GM19452 (cell line): ENCODE data around the gene PAGE5.

ENCODE experiments used
- ATAC-seq: cut with Tn5 transposase; IDR thresholded peaks from one replicate; pipeline ENCODE4 v1.9.1; 2021; ENCODE audit not compliant: unreplicated experiment

The PAGE5 gene, protein sequence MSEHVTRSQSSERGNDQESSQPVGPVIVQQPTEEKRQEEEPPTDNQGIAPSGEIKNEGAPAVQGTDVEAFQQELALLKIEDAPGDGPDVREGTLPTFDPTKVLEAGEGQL

GRCh38 chrX:55220119-55220794 lies at the start of gene PAGE5:
PAGE5 (plus strand) TSS chrX:55220346; CDS start chrX:55221383, 1,037 bp downstream.
- ATAC-seq, result no peak

DNA sequence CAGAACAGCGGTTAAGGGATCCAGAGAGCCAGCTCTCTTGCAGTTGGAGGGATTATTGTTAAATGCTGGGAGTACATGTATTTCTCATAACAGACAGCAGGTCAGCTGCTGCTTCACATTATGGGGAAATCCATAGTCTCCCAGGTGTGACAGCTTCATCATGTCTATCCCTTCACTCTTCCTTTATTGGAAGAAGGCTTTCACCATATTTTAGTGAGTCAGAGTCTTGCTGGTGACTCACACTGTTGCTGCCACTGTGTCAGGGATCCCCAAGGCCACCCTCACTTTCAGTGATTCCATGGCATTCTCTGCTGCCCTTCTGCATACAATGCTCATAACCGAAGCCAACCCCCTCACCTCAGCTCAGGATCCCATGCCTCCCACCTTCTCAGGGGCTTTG lies 32.9 kb upstream of the PAGE5 start:
- no peak for ATAC-seq

GRCh38 chrX:55196688-55197087 lies 23.5 kb upstream of the PAGE5 start:
- no peak for ATAC-seq

- no peak for ATAC-seq
Measured at GRCh38 chrX:55201930-55202579, 18.1 kb upstream of the PAGE5 start.

- no peak for ATAC-seq
Measured at GRCh38 chrX:55206162-55206941, 13.8 kb upstream of the PAGE5 start.

- no peak for ATAC-seq
Measured at GRCh38 chrX:55210931-55211677, 9.0 kb upstream of the PAGE5 start.

DNA sequence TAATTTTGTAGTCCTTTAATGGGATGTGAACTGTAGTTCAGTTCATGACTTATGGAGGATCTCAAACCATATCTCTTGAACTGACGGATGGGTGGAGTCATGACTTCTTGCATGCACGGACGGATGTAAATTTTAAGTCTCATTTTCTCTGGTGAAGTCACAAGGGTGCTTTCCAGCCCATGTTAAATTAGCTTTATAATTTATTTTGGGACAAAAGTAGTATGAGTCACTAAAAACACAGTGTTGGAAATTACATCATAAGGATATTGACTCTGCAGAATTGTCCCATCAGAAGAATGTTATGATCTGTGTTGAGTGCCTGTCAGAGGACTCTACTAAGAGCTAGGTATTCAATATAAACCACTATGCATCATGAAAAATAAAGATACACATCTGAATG lies 6.8 kb upstream of the PAGE5 start:
- ATAC-seq, result no peak

GRCh38 chrX:55240788-55241340 lies 20.7 kb downstream of the PAGE5 start:
- no peak for ATAC-seq

DNA sequence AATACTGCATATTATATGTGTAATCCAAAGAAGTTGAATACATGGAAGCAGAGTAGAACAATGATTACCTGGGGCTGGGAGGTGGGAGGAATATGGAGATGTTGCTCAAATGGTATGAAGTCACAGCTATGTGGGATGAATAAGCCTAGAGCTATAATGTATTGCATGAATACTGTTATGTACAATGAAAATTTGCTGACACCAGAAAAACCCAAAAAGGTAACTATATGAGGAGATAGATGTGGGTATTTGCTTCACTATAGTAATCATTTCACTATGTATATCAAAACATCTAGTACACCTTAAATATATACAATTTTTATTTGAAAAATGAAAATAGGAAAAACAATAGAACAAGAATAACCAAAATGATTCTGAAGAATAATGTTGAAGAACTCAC lies 33.4 kb downstream of the PAGE5 start:
- ATAC-seq, result no peak

- no peak for ATAC-seq
Measured at GRCh38 chrX:55260806-55261205, 40.7 kb downstream of the PAGE5 start.

GRCh38 chrX:55264816-55265215 lies 44.7 kb downstream of the PAGE5 start, which contains the start of gene PAGE3:
PAGE3 (minus strand) TSS chrX:55264916; CDS start chrX:55263903, 1,013 bp downstream.
- ATAC-seq, result no peak
